GM18499 (cell line): ENCODE data around the gene DDA1.

Source experiments
- ATAC-seq: cut with Tn5 transposase; IDR thresholded peaks from one replicate; pipeline ENCODE4 v1.9.1; 2021; ENCODE audit warnings: moderate number of reproducible peaks; ENCODE audit not compliant: insufficient read depth, unreplicated experiment

The DDA1 gene

DNA sequence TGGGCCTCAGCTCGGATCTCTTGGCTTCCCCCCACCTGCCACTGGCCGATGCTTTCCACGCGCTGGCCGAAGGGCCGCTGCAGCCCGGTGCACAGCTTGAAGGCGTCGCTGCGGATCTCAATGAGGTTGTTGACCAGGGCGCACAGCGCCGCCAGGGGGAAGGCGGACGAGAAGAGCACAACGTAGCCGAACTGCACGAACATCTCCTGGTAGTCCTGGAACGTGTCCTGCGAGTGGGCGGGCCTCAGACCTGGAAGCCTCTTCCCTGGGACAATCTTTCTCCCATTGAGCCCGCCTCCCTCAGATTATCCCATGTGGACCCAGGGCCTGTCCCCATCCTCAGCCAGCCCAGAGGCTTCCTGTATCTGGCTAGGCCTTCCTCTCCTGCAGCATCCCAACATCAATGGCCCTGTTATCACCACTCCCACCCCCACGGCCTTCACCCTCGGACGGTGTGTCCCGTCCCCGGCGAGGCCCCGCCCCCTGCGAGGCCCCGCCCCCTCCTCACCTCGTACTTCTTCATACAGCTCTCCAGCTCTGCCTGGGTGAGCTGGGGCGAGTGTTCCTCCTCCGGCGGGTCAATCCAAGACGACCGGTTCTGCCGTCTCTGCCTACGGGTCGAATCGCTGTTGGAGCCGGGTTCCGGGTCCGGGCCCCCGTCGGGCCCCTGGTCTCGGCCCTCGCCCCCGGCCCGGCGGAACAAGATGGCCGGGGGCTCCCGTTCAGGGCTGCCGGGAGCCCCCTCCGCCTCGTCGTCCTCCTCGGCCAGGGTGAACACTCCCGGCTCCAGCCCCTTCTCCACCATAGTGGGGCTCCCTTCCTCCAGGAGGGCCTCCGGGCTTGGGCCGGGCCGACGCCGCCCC lies 18.5 kb downstream of the DDA1 start:
- no peak for ATAC-seq

DNA sequence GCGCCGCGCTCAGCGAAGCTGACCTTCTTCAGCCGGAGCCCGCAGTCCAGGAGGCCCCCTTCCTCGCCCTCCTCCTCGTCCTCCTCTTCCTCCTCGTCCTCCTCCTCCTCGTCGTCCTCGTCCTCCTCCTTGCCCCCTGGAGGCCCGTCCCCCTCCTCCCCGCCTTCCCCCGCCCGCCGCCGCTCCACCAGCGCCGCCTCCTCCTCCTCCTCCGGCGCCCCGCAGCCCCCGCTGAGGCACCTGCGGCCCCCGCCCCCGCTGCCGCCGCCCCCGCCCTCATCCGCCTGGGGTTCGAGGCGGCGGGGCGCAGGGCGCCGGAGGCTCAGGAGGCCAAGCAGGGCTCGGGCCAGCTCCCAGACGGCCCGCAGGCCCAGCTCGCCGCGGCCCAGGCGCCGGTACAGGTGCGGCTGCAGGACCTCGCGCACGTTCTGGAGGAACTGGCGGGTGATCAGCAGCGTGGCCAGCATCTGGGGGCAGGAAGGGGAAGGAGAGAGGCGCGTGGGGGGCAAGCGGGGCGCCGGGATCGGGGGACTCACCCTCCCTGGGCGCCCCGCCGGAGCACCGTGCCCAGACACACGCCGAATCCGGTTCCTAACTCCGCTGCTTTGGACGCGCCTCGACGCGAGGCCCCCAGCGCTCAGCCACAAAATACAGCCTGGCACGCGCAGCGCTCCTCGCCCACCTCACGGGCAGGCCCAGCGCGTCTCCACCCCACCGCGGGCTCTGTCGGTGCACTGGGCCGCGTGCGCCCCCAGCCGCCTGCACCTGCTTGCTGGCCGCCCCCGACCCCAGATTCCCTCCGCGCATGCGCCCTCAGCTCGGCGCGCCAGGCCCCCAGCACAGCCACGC lies 19.4 kb downstream of the DDA1 start:
- ATAC-seq, result no peak

DNA sequence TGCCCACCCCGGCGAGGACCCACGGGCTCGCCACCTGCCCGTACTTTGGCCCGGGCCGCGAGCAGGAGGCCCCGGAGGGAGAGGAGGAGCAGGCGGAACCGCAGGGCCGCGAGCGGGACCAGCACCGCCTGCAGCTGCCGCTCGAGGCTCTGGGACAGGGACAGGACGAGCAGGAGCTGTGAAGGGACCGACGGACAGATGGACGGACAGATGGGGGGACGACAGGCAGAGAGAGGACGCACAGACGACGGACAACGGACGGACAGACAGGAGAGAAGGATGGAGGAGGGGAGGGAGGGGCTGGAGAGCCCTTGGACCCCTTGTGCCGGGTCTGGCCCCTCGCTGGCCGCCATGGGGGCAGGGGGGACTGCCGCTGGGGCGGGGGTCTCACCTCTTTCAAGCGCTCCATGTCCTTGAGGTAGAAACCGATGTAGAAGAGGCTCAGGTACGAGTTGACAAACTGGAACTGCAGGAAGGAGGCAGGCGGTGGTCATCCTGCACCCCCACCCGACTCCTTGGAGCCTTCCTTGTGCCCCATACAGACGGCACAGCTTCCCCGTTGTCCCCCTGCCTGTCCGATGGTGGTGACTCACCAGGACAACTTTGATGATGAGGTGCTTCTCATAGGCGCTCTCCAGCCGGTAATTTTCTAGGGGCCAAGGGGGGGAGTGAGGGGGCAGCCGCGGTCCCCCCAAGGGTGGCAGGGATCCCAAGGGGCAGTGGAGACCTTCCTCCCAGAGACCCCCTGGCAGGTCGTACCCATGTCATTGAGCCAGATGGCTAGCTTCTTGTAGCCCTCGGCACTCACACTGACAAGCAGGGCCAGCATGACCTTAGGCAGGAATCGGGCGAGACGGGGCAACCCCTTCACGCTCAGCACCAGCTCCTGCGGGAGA lies 20.3 kb downstream of the DDA1 start:
- no peak for ATAC-seq

DNA sequence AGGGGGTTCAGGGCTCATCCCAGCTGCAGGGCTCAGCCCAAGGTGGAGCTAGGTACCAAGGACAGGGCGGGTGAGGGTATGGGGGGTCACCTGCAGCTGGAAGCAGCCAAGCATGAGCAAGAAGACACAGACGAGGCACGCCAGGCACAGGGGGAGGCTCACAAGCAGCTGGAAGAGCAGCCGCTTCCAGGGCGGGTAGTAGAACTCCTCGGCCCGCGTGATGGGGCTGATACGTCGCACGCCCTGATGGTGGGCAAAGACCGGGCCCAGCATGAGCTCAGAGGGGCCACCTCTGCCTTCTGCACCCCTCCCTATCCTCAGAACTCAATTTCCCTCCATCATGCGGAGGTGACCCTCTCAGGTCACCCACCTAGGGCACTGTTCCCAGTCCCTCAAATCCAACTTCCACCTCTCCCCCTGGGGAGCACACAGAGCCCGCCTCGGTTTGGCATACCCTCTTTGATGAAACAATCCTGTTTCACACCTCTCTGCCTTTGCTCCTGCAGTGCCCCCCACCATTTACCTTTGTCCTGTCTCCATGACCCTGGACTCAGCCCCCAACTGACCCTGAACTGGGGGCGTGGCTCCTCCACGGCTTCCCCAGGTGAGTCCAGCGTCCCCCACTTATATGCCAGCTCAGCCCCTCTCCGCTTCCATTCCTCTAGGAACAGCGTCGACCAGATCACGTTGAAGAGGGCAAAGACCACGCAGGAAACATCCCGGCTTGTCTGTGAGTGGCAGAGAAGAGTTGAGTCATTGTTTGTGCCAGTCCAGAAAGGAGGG lies 21.1 kb downstream of the DDA1 start:
- ATAC-seq, result no peak

DNA sequence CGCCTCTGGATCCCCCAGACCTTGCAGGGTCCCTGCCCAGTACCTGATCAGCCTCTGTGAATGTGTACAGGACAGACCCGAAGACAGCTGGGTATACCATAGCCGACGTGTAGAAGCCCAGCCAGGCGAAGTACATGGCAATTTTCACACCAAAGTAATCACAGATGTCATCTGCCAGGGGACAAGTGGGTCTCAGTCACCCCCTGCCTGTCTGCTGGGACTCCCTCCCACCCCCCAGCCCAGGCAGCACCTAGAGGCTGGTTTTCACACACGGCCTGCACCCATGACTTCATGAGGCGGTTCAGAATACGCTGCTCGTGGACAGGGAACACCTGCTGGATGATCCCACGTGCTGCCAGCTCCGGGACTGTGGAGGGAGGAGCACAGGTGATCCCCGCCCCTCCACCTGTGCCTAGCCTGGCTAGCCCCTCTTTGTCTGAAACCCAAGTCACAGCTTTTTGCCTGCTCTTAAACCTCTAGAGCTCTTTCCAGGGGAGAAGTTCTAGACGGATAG lies 21.7 kb downstream of the DDA1 start:
- ATAC-seq, result no peak

DNA sequence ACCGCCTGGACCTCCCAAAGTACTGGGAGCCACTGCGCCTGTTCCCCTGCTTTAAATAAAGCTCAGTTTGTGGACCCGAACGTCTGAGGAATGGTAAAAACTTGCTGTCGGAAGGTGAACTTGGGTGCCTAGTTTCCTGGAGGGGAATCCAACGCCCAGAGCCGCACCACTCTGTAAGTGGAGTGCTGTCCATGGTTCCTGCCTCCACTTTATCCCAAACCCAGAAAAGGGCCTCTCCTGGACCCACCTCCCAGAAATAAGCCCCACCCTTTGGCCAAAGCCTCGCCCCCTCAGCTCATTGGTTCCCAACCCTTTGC lies 23.0 kb downstream of the DDA1 start:
- no peak for ATAC-seq

DNA sequence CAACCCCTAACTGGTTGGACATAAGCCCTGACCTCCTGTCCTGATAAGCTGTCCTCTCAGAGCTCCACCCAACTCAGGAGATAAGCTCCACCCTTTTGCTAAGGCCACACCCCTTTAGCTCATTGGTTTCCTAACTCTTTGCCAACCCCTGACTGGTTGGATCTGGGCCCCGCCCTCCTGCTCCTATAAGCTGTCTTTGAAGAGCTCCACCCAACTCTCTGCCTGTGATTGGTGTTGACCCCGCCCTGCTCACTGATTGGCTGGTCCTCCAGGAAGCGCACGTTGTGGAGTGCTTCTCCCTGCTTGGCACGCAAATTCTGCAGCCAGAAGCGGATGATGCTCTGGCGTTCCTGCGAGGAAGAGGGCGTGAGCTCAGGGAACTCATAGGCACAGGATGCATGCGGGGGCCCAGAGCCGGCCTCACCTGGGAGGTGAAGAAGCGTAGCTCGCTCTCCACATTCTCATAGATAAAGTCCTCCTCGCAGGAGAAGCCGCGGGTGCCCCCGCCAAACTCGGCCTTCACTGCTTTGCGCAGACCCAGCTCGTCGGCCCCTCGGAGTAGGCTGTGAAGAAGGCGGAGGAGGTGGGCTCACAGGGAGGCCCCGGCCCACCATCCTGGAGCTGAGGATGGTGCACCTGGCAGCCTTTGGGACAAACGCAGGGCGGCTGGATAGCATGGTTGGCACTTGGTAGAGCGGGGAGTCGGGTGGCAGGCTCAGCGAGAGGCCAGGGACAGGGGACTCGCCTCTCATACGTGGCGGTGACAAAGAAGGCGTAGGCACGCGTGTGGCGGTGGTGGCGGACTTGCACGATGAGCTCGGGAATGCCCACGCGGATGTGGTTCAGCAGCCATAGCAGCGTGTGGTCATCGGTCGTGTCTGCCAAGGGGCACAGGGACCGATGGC lies 23.6 kb downstream of the DDA1 start:
- ATAC-seq, result no peak

DNA sequence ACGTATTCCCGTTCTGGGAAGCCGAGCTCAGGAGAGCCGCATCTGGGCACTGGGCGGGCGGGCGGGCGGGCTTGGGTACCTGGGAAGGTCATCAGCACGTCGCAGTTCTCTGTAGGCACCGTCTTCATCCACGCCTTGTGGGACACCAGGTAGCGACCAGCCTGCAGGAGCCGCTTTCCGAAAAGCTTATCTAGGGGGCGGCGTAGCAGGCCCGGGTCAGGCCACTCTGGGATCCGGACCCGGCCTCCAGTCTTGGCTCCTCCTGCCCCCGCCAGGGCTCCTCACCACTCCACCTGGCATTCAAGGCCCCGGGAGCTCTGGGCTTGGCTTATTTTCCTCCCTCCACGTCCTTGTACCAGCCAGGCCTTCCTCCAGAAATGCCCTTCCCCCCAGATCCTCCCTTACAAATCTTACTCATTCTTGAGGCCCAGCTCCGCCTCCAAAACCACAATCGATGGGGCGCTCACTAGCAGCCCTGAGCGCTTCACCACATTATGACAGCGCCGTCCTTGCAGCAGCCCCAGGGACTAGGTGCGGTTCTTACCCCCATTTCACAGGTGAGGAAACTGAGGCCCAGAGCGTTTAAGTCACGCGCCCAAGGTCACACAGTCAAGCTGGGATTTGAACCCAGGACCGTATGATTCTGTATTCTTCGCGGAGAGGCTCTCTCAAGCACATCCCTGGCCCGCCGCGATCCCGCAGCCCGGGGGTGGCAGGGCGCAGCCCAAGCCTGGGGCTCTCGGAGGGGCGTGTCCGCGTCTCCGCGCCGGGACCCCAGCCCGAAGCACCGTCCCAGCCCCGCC lies 24.4 kb downstream of the DDA1 start:
- no peak for ATAC-seq

DNA sequence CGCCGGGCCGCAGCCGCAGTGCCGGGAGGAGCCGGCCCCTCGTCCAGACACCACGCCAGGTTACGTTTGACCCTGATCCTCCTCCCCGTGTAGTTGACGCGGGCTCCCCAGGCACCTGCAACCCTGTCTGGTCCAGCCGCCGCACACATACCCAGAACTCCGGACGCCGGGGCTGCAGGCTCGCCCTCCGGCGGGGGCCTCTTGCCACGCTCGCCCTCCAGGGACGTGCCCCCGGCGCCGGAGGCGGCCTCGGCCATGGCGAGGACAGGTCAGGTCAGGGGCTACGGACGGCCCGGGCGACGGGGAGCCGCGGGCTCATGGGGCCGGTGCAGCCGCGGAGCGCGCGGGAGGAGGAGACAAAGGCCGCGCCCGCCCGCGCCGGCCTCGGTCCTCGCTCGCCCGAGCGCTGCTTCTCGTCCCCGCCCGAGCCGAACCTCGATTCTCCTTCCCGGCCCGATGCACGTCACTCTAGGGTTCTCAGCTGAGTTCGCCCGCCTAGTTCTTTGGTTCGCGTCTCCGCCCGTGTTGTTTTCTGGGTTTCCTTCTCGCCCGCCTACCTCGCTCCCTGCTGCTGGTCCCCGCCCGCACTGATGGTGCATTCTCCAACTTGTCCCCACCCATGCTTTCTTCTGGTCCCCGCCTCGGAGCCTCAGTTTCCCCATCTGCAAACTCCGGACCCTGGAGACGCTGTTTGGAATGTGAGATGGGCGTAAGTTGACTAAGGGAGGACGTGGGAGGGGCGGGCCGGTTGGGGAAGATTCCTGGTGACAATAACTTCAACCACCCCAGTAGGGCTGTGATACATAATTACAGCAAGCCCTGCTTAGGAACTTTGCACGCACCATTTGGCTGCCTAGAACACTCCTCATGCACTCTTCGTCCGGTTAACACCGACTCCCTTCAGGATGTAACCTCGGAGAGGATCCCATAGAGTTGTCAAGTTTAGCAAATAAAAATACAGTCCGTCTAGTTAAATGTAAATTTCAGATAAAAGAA lies 25.3 kb downstream of the DDA1 start, which contains the start of gene ANO8:
Gene ANO8 (minus strand): TSS at position 442 of the 996 bp plus-strand sequence. CDS start 185 bp downstream, at position 257.
- no peak for ATAC-seq

DNA sequence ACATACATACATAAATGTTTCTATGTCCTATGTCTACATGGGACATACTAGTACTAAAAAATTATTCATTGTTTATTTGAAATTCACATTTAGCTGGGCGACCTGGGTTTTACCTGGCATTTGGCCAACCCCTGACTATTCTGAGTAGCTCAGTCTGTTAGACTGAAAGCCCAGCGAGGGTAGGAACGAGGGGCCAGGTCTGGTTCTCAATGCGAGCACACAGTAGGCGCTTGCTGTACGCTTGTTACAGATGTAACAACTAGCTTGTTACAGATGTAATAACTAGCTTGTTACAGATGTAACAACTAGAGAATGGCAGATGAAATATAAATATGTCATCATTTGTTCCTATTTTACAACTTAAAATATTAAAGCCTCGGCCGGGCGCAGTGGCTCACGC lies 26.2 kb downstream of the DDA1 start:
- ATAC-seq, result no peak

DNA sequence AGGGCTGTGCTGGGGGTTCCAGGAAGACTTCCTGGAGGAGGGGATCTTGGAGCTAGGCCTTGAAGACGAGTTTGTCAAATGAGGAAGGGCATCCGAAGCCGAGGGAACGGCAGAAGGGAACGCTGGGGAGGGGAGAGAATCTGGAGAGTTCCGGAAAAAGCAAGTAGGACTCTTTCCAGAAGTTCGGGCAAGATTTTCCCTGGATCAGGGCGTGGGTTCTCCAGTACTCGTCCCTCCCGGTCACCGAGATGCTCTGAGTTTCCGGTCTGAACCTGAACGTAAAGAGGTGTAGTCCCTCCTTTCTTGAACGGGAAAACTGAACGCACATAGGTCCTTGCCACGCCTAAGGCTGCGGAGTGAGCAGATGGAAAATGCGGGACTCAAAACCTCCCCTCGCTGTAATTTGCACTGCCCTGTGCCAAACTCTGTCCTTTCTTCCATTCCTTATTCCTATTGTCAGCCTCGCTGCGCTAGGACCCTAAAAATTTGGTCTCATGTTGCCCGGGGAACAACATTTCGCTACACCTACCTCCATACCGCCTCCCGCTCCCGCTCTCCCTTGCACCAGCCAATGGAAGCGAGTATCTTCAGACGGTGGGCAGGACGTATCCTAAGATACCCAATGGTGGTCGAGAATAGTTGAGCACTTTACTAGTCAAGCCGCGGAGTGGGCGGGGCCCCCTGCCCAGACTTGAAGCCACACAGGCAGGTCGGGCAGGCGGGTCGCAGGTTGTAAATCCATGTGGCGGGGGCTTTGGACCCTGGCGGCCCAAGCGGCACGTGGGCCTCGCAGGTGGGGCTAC lies 27.7 kb downstream of the DDA1 start, which contains the start of gene GTPBP3:
Gene GTPBP3 (plus strand): TSS at position 682 of the 803 bp plus-strand sequence. CDS start 59 bp downstream, at position 741.
- ATAC-seq, result peak; percentile 48

DNA sequence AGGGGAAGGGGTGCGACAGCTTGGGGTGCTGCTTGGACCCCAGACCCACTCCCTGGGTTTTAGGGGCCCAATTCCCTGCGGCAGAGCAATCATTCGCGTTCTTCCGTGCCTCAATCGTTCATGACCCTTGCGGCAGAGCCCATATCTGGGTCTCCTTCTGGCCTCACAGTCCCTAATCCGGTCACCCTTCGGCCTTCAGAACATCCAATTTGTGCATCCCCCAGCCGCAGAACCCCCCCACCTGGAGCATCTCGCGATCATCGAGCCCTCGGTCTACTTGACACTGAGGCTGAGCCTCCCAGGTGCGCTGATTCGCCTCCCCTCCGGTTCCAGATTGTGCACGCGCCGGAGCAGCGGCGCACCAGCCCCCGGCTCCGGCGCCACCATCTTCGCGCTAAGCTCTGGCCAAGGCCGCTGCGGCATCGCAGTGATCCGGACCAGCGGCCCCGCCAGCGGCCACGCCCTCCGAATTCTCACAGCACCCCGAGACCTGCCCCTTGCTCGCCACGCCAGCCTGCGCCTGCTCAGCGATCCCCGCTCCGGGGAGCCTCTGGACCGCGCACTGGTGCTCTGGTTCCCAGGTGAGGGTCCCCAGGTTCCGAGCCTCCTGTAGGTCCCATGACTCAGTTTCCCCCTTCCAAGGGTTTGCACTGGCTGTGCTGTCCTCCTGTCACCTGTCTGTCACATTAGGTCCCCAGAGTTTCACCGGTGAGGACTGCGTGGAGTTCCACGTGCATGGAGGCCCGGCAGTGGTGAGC lies 28.5 kb downstream of the DDA1 start:
- no peak for ATAC-seq

DNA sequence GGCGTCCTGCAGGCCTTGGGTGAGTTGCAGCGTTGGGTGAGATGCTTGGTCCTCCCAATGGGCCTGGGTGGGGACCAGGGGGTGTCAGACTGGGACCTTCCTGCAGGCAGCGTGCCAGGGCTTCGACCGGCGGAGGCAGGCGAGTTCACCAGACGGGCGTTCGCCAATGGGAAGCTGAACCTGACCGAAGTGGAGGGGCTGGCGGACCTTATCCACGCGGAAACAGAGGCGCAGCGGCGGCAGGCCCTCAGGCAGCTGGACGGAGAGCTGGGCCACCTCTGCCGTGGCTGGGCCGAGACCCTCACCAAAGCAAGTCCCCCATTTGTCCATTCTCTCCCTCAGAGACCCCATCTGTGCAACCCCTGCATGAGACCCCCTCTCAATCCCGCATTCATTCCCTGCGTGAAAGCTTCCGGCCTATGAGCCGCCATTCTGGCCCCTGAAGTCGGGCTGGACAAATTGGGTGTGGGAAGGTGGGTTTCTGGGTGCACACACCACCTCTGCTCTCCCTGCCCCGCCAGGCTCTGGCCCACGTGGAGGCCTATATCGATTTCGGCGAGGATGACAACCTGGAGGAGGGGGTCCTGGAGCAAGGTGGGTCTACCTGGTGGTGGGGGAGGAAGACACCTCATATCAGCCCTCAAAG lies 29.2 kb downstream of the DDA1 start:
- ATAC-seq, result no peak

DNA sequence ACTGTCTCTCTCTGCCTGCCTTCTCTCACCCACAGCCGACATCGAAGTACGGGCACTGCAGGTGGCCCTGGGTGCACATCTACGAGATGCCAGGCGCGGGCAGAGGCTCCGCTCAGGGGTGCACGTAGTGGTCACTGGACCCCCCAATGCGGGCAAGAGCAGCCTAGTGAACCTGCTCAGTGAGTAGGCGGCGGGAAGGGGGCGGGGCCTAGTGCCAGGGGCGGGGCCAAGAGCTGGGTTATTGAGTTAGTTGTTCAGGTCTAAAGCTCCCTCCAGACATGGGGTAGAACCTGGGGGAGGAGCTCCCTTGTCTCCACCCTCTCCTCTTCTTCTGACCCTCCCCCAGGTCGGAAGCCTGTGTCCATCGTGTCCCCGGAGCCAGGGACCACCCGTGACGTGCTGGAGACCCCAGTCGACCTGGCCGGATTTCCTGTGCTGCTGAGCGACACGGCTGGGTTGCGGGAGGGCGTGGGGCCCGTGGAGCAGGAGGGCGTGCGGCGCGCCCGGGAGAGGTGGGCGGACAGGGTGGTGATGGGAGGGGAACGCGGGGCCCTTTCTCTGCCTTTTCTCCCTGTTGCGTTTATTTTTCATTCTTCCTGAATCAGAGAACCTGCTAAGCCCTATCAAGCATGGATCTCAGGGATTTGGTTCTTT lies 29.9 kb downstream of the DDA1 start:
- ATAC-seq, result no peak
